Keratinocyte (primary cell): ENCODE results near the gene TEKT2. TPM values are rescaled to one million over a fixed set of nuclear protein-coding genes. Genes with fewer than 3 reads are reported as not detected.
A peak's percentile ranks its signal among the peaks of the same experiment; 100 is the strongest.

Experiments used
- DNase-seq: peaks from one replicate; pipeline ENCODE4 v3.0.0-alpha.2; 2011; ENCODE audit warnings: low read depth, missing footprints, low spot score
- FAIRE-seq: peaks from 2 replicates; lab custom pipeline; 2011; peaks lifted over from hg19 to GRCh38; lab: Jason Lieb, UNC
- H2AFZ ChIP-seq: 2 replicates; pipeline ENCODE4 v1.6.0; 2012; ENCODE audit warnings: low read length, control low read depth, inconsistent platforms; ENCODE audit not compliant: control insufficient read depth
- H3K27ac ChIP-seq: 2 replicates; pipeline ENCODE4 v1.5.1; 2011; ENCODE audit warnings: low read length; ENCODE audit not compliant: control insufficient read depth, insufficient read depth
- H3K27me3 ChIP-seq: 3 replicates; pipeline ENCODE4 v1.6.0; 2011; ENCODE audit warnings: low read length; ENCODE audit not compliant: control insufficient read depth, insufficient read depth; ENCODE audit errors: extremely low read depth
- H3K36me3 ChIP-seq, 2 experiments: 2 replicates in 1 of 2; 3 replicates in 1 of 2; pipeline ENCODE4 v1.5.1; 2011; ENCODE audit warnings: low read length in 2 of 2, mild to moderate bottlenecking in 1 of 2; ENCODE audit not compliant: control insufficient read depth in 2 of 2, insufficient read depth in 2 of 2; ENCODE audit errors: extremely low read depth in 1 of 2
- H3K4me1 ChIP-seq: 3 replicates; pipeline ENCODE4 v1.5.1; 2011; ENCODE audit warnings: low read length; ENCODE audit not compliant: control insufficient read depth, insufficient read depth; ENCODE audit errors: extremely low read depth
- H3K4me2 ChIP-seq: 3 replicates; pipeline ENCODE4 v1.6.0; 2011; ENCODE audit warnings: low read depth, low read length; ENCODE audit not compliant: control insufficient read depth, insufficient read depth; ENCODE audit errors: extremely low read depth
- H3K4me3 ChIP-seq, 3 experiments: fragments of 200-600 bp in 1 of 3; sonication (generic) in 1 of 3; 2 replicates in 2 of 3; 3 replicates in 1 of 3; pipeline ENCODE4 v1.5.1; 2011 to 2016; ENCODE audit warnings: low read length in 3 of 3, mild to moderate bottlenecking in 3 of 3, control low read depth in 2 of 3, inconsistent platforms in 1 of 3, low read depth in 1 of 3, mixed read lengths in 1 of 3, mixed run types in 1 of 3, moderate library complexity in 1 of 3; ENCODE audit not compliant: control insufficient read depth in 2 of 3, insufficient read depth in 2 of 3; ENCODE audit errors: extremely low read depth in 1 of 3
- H3K79me2 ChIP-seq: 2 replicates; pipeline ENCODE4 v1.6.0; 2012; ENCODE audit warnings: low read length; ENCODE audit not compliant: control insufficient read depth, insufficient read depth
- H3K9ac ChIP-seq: 3 replicates; pipeline ENCODE4 v1.6.0; 2011; ENCODE audit warnings: low read length; ENCODE audit not compliant: control insufficient read depth, insufficient read depth; ENCODE audit errors: extremely low read depth
- H3K9me1 ChIP-seq: 3 replicates; pipeline ENCODE4 v1.6.0; 2011; ENCODE audit warnings: low read length; ENCODE audit not compliant: control insufficient read depth, insufficient read depth; ENCODE audit errors: extremely low read depth
- H3K9me3 ChIP-seq: 2 replicates; pipeline ENCODE4 v1.5.1; 2012; ENCODE audit warnings: low read depth, low read length; ENCODE audit not compliant: control insufficient read depth
- H4K20me1 ChIP-seq: 3 replicates; pipeline ENCODE4 v1.6.0; 2011; ENCODE audit warnings: low read length; ENCODE audit not compliant: control insufficient read depth, insufficient read depth; ENCODE audit errors: extremely low read depth
- CTCF ChIP-seq, 3 experiments: IDR thresholded peaks in 1 of 3; conservative IDR thresholded peaks in 1 of 3; optimal IDR thresholded peaks in 1 of 3; 2 replicates in 2 of 3; 3 replicates in 1 of 3; pipeline versions ENCODE3 to v1.5.1; 2011; ENCODE audit warnings: low read length in 3 of 3, mild to moderate bottlenecking in 3 of 3, moderate library complexity in 2 of 3, control low read depth in 1 of 3, inconsistent platforms in 1 of 3; ENCODE audit not compliant: insufficient read depth in 2 of 3; ENCODE audit errors: extremely low read depth in 1 of 3
- EZH2 ChIP-seq: IDR thresholded peaks from one replicate; pipeline ENCODE4 v1.6.1; 2012; ENCODE audit warnings: inconsistent platforms, mild to moderate bottlenecking, low read length, moderate library complexity
- dilution Hi-C: fragments of 300-500 bp; cut with MboI; formaldehyde crosslinking; loops from one replicate; pipeline ENCODE4 v1.7.0; 2020; ENCODE audit warnings: low sequenced_read_pairs; ENCODE audit not compliant: extremely low pct_ligation_motif_present
- polyA plus RNA-seq, 5 experiments: library from polyadenylated mRNA; depleted of rRNA in 3 of 5; stranded (reverse) in 3 of 5; stranded (forward) in 1 of 5; unstranded in 1 of 5; fragments of >200 nt; gene quantifications; 1 replicate in 1 of 5; 2 replicates in 3 of 5; 3 replicates in 1 of 5; pipeline versions ENCODE4 v1.2.1 to v1.2.3, GENCODE V29; 2011 to 2012; ENCODE audit warnings: missing spikeins in 2 of 5, low read depth in 1 of 5, low replicate concordance in 1 of 5

Gene TEKT2
- polyA plus RNA-seq, 1 donor (not counting 4 experiments of a cell fraction or from before 2014, with no cell fraction given): 0.03 TPM

GRCh38 chr1:36084497-36085115, 712 bp downstream of the TEKT2 start:
- dilution Hi-C loops: no loop called here
- FAIRE-seq (no peak), DNase-seq (no peak)
- H3K27me3 ChIP-seq: no peaks in the 10 kb centered on the region
- no peaks in the 10 kb centered on the region for H3K9me1 ChIP-seq
- peak overlapping the region; percentile 63 for H2AFZ ChIP-seq
- peak overlapping the region in 1 of 3 experiments; percentile 46 for H3K4me3 ChIP-seq
- H3K9me3 ChIP-seq: no peaks in the 10 kb centered on the region
- peaks cover 0 to 4% of the 10 kb centered on the region in 2 experiments for H3K36me3 ChIP-seq
- H3K27ac ChIP-seq: no peak overlapping the region
- H3K4me2 ChIP-seq: peak overlapping the region; percentile 70
- H3K4me1 ChIP-seq: peaks cover 32% of the 10 kb centered on the region
- no peak for TF ChIP-seq EZH2
- TF ChIP-seq CTCF (optimal IDR thresholded peaks at IDR 0.05 in 1 of 3, IDR thresholded peaks at IDR 0.05 in 1 of 3, conservative IDR thresholded peaks at IDR 0.05 in 1 of 3; ENCODE audit: extremely low read depth in 1 of 3, insufficient read depth in 2 of 3, low read length in 3 of 3): no peak
- H3K79me2 ChIP-seq: peaks cover 9% of the 10 kb centered on the region
- no peaks in the 10 kb centered on the region for H4K20me1 ChIP-seq
- H3K9ac ChIP-seq: peak overlapping the region; percentile 44

GRCh38 chr1:36085126-36085525, 1.2 kb downstream of the TEKT2 start:
- H3K36me3 ChIP-seq: peaks cover 0 to 5% of the 10 kb centered on the region in 2 experiments
- H3K9me3 ChIP-seq: no peaks in the 10 kb centered on the region
- DNase-seq (no peak), FAIRE-seq (no peak)
- H3K9me1 ChIP-seq: no peaks in the 10 kb centered on the region
- no peak overlapping the region for H3K27ac ChIP-seq
- no peak overlapping the region for H2AFZ ChIP-seq
- H3K79me2 ChIP-seq: peaks cover 14% of the 10 kb centered on the region
- dilution Hi-C loops: no loop called here
- TF ChIP-seq CTCF (optimal IDR thresholded peaks at IDR 0.05 in 1 of 3, IDR thresholded peaks at IDR 0.05 in 1 of 3, conservative IDR thresholded peaks at IDR 0.05 in 1 of 3; ENCODE audit: extremely low read depth in 1 of 3, insufficient read depth in 2 of 3, low read length in 3 of 3) (no peak), EZH2 (no peak)
- no peak overlapping the region for H3K4me3 ChIP-seq
- no peaks in the 10 kb centered on the region for H3K27me3 ChIP-seq
- peaks cover 37% of the 10 kb centered on the region for H3K4me1 ChIP-seq
- H4K20me1 ChIP-seq: no peaks in the 10 kb centered on the region
- H3K9ac ChIP-seq: no peak overlapping the region
- no peak overlapping the region for H3K4me2 ChIP-seq
